ENCODE results near the gene PLOD3.

DNA sequence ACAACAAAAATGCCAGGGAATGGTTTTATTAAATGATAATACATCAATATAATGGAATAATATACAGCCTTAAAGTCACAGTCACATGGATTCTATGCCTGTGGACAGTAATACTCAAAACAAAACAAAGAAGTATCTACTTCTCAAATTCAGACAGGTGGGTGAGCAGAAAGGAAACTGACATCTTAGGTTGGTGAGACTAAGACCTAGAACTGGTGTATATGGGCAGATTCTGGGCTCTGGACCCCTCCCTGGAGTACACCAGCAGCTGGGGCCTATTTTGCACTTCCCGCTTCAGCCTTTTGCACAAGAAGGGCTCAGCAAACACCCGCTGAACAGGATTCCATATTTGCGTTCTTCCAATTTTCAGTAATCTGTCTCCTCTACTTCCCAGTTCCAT is 32.9 kb upstream of the PLOD3 start:
- TF ChIP-seq, protein P1, sequence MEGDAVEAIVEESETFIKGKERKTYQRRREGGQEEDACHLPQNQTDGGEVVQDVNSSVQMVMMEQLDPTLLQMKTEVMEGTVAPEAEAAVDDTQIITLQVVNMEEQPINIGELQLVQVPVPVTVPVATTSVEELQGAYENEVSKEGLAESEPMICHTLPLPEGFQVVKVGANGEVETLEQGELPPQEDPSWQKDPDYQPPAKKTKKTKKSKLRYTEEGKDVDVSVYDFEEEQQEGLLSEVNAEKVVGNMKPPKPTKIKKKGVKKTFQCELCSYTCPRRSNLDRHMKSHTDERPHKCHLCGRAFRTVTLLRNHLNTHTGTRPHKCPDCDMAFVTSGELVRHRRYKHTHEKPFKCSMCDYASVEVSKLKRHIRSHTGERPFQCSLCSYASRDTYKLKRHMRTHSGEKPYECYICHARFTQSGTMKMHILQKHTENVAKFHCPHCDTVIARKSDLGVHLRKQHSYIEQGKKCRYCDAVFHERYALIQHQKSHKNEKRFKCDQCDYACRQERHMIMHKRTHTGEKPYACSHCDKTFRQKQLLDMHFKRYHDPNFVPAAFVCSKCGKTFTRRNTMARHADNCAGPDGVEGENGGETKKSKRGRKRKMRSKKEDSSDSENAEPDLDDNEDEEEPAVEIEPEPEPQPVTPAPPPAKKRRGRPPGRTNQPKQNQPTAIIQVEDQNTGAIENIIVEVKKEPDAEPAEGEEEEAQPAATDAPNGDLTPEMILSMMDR (IDR thresholded peaks at IDR 0.05) = no peak
- TF ChIP-seq POLR2A (IDR thresholded peaks at IDR 0.05) = no peak
